ENCODE results near the gene ADISSP. TPM values are rescaled to one million over a fixed set of nuclear protein-coding genes. Genes with fewer than 3 reads are reported as not detected.

Gene ADISSP
- total and polyA plus RNA-seq, 2 of the 13 experiments (the other 11 are each of a cell fraction or from before 2014, with no cell fraction given): 38.3 to 90.6 TPM

GRCh38 chr20:3811467-3812258, 44.1 kb upstream of the ADISSP start (continued):
- TF ChIP-seq UBTF (CRISPR knock-in tag; IDR thresholded peaks at IDR 0.05) (peak; percentile 84), ZNF687 (CRISPR knock-in tag; IDR thresholded peaks at IDR 0.05) (peak; percentile 100), RBAK (CRISPR knock-in tag; IDR thresholded peaks at IDR 0.05) (peak; percentile 60; the same call in 1 of the 2 replicates), ATF5 (CRISPR knock-in tag; IDR thresholded peaks at IDR 0.05; ENCODE audit: low read depth) (no peak), PRMT3 (CRISPR knock-in tag; IDR thresholded peaks at IDR 0.05; ENCODE audit: borderline replicate concordance, low read depth) (no peak; the same call in 1 of the 2 replicates), RXRB (CRISPR knock-in tag; IDR thresholded peaks at IDR 0.05; ENCODE audit: borderline replicate concordance) (peak; percentile 87), ZFAT (CRISPR knock-in tag; conservative IDR thresholded peaks at IDR 0.05) (no peak), ZNF713 (CRISPR knock-in tag; IDR thresholded peaks at IDR 0.05) (no peak), ZBTB3 (CRISPR knock-in tag; IDR thresholded peaks at IDR 0.05; ENCODE audit: borderline replicate concordance, low read depth) (no peak), ASH2L (IDR thresholded peaks at IDR 0.05; ENCODE audit: insufficient read length, low read depth, low read length) (peak; percentile 76), ZNF484 (CRISPR knock-in tag; IDR thresholded peaks at IDR 0.05; ENCODE audit: borderline replicate concordance, low read depth) (no peak), ELF3 (CRISPR knock-in tag; IDR thresholded peaks at IDR 0.05) (peak; percentile 94), PRDM15 (CRISPR knock-in tag; IDR thresholded peaks at IDR 0.05) (peak; percentile 50; the same call in 1 of the 2 replicates), ZNF83 (CRISPR knock-in tag; IDR thresholded peaks at IDR 0.05; ENCODE audit: borderline replicate concordance) (0 out of 2 replicates have a peak, but pooled peaks have one; percentile 69)
- TF ChIP-seq, protein P1, sequence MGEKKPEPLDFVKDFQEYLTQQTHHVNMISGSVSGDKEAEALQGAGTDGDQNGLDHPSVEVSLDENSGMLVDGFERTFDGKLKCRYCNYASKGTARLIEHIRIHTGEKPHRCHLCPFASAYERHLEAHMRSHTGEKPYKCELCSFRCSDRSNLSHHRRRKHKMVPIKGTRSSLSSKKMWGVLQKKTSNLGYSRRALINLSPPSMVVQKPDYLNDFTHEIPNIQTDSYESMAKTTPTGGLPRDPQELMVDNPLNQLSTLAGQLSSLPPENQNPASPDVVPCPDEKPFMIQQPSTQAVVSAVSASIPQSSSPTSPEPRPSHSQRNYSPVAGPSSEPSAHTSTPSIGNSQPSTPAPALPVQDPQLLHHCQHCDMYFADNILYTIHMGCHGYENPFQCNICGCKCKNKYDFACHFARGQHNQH (CRISPR knock-in tag; IDR thresholded peaks at IDR 0.05): peak; percentile 95

All from HepG2 (cell line).